Measurements from ENCODE around the gene LIFR. TPM values are rescaled to one million over a fixed set of nuclear protein-coding genes. Genes with fewer than 3 reads are reported as not detected.

LIFR gene
- polyA plus RNA-seq (2011; rRNA removed) (2.7 and 6.8 TPM in 2 replicates), polyA minus RNA-seq (2011; rRNA and poly(A)+ RNA removed) (6.7 and 7.2 TPM in 2 replicates)

GRCh38 chr5:38556599-38557307 is at the start of gene LIFR:
Gene LIFR, minus strand, starts transcription at chr5:38556646. Its CDS starts 25,999 bp downstream, at chr5:38530647.
- TF ChIP-seq CTCF (IDR thresholded peaks at IDR 0.05; ENCODE audit: insufficient read depth, low read depth, low read length): peak; percentile 13; the same call in 1 of the 2 replicates
- Histone ChIP-seq H3K27me3 (ENCODE audit: control insufficient read depth, insufficient read depth, low read length) (0 out of 2 replicates have a peak, but pooled peaks cover 1% of the 10 kb centered on the region), H3K4me3 (ENCODE audit: low read depth, low read length) (peak within 1 kb of the TSS; percentile 84), H3K36me3 (ENCODE audit: control insufficient read depth, insufficient read depth, low read length) (no peaks in the 10 kb centered on the region)
- ChIA-PET CTCF (interaction anchor here (0.6 to 3.6 kb wide), 3 partner anchors 115 to 507 kb away, joined by 3 to 18 read pairs (median 5); no protein-coding TSS in a partner anchor), POLR2A (no interaction called here)
- DNase-seq (ENCODE audit: low read depth): peak; percentile 13

GRCh38 chr5:38605610-38606009 is 49.2 kb upstream of the LIFR start:
- ChIA-PET CTCF (interaction anchor here (1.1 kb wide), 1 partner anchor 51 kb away, joined by 3 read pairs; no protein-coding TSS in a partner anchor), POLR2A (no interaction called here)
- no peak for DNase-seq (ENCODE audit: low read depth)
- no peaks in the 10 kb centered on the region for H3K27me3 ChIP-seq (ENCODE audit: control insufficient read depth, insufficient read depth, low read length)
- no peaks in the 10 kb centered on the region for H3K36me3 ChIP-seq (ENCODE audit: control insufficient read depth, insufficient read depth, low read length)
- H3K4me3 ChIP-seq (ENCODE audit: low read depth, low read length): no peak overlapping the region
- no peak for TF ChIP-seq CTCF (IDR thresholded peaks at IDR 0.05; ENCODE audit: insufficient read depth, low read depth, low read length)

- Histone ChIP-seq H3K36me3 (ENCODE audit: control insufficient read depth, insufficient read depth, low read length) (no peaks in the 10 kb centered on the region), H3K27me3 (ENCODE audit: control insufficient read depth, insufficient read depth, low read length) (no peaks in the 10 kb centered on the region), H3K4me3 (ENCODE audit: low read depth, low read length) (no peak overlapping the region)
- ChIA-PET CTCF (no interaction called here), POLR2A (no interaction called here)
- peak; percentile 29 for DNase-seq (ENCODE audit: low read depth)
- no peak for TF ChIP-seq CTCF (IDR thresholded peaks at IDR 0.05; ENCODE audit: insufficient read depth, low read depth, low read length)
These were observed 47.2 kb upstream of the LIFR start for GRCh38 chr5:38603691-38604090.

- Histone ChIP-seq H3K36me3 (ENCODE audit: control insufficient read depth, insufficient read depth, low read length) (no peaks in the 10 kb centered on the region), H3K27me3 (ENCODE audit: control insufficient read depth, insufficient read depth, low read length) (no peaks in the 10 kb centered on the region), H3K4me3 (ENCODE audit: low read depth, low read length) (no peak overlapping the region)
- no peak for TF ChIP-seq CTCF (IDR thresholded peaks at IDR 0.05; ENCODE audit: insufficient read depth, low read depth, low read length)
- no peak for DNase-seq (ENCODE audit: low read depth)
- POLR2A ChIA-PET: interaction anchor here (0.6 kb wide), 1 partner anchor 84 kb away, joined by 3 read pairs; no protein-coding TSS in a partner anchor
- CTCF ChIA-PET: no interaction called here
These were observed 46.2 kb upstream of the LIFR start for GRCh38 chr5:38602641-38603040.

- Histone ChIP-seq H3K27me3 (ENCODE audit: control insufficient read depth, insufficient read depth, low read length) (no peaks in the 10 kb centered on the region), H3K4me3 (ENCODE audit: low read depth, low read length) (no peak overlapping the region), H3K36me3 (ENCODE audit: control insufficient read depth, insufficient read depth, low read length) (no peaks in the 10 kb centered on the region)
- ChIA-PET CTCF (interaction anchor here (1.1 to 3.0 kb wide), 3 partner anchors 21 to 208 kb away, joined by 3 to 11 read pairs (median 6); no protein-coding TSS in a partner anchor), POLR2A (interaction anchor here (0.6 kb wide), 1 partner anchor 83 kb away, joined by 3 read pairs; no protein-coding TSS in a partner anchor)
- no peak for DNase-seq (ENCODE audit: low read depth)
- TF ChIP-seq CTCF (IDR thresholded peaks at IDR 0.05; ENCODE audit: insufficient read depth, low read depth, low read length): no peak
These were observed 45.4 kb upstream of the LIFR start for GRCh38 chr5:38601863-38602298.
